Measurements from ENCODE around the gene INPP1. TPM values are rescaled to one million over a fixed set of nuclear protein-coding genes. Genes with fewer than 3 reads are reported as not detected.
A peak's percentile ranks its signal among the peaks of the same experiment; 100 is the strongest.
"Not testable (repeated sequence)": the region's sequence is repeated elsewhere in the genome, so short reads cannot be mapped to it uniquely, and the experiment has no call there.

INPP1 gene
- total and polyA plus RNA-seq, 8 donors: 11.5 to 31.0 (median 15.4) TPM

- peak in 1 of 4 donors; percentile 2 for ATAC-seq
- Histone ChIP-seq H3K27ac (peak overlapping the region; percentile 12 to 77 (median 48)), H3K27me3 (no peaks in the 10 kb centered on the region), H3K36me3 (no peaks in the 10 kb centered on the region), H3K4me1 (peaks cover 0 to 25% (median 12%) of the 10 kb centered on the region in 3 donors), H3K9me3 (no peaks in the 10 kb centered on the region), H3K4me3 (no peak overlapping the region)
- WGBS, 2 donors: 27 to 28% methylated on average over 8 of the region's 8 CpGs
- no peak for TF ChIP-seq CTCF (IDR thresholded peaks at IDR 0.05)
- no peak for DNase-seq
- no peak for FAIRE-seq
- intact Hi-C loops (cut with DNase I): no loop called here
Measured at GRCh38 chr2:190333395-190333794, 10.0 kb upstream of the INPP1 start.

- 23 to 31% methylated on average over 2 of the region's 2 CpGs for WGBS, 2 donors
- TF ChIP-seq CTCF (IDR thresholded peaks at IDR 0.05): no peak
- Histone ChIP-seq H3K36me3 (no peaks in the 10 kb centered on the region), H3K27me3 (no peaks in the 10 kb centered on the region), H3K4me3 (no peak overlapping the region), H3K9me3 (no peaks in the 10 kb centered on the region), H3K27ac (peak overlapping the region; percentile 12 to 77 (median 48)), H3K4me1 (peaks cover 0 to 25% (median 12%) of the 10 kb centered on the region in 3 donors)
- ATAC-seq: peak; percentile 7 to 8 (median 8)
- intact Hi-C loops (cut with DNase I): no loop called here
- DNase-seq: no peak
- no peak for FAIRE-seq
Measured at GRCh38 chr2:190333928-190334327, 9.5 kb upstream of the INPP1 start.

- WGBS, 2 donors: 18 to 24% methylated on average over 8 of the region's 8 CpGs
- H3K4me1 ChIP-seq: peaks cover 0 to 25% (median 13%) of the 10 kb centered on the region in 3 donors
- H3K27me3 ChIP-seq: no peaks in the 10 kb centered on the region
- H3K36me3 ChIP-seq: no peaks in the 10 kb centered on the region
- H3K4me3 ChIP-seq: peak overlapping the region in 2 of 4 donors; percentile 8 to 9
- intact Hi-C loops (cut with DNase I): no loop called here
- ATAC-seq (peak; percentile 95 to 96 (median 96)), DNase-seq (peak in 3 of 6 donors; percentile 50 to 76 (median 61)), FAIRE-seq (peak; percentile 64)
- H3K9me3 ChIP-seq: no peaks in the 10 kb centered on the region
- H3K27ac ChIP-seq: peak overlapping the region; percentile 12 to 77 (median 48)
- TF ChIP-seq CTCF (IDR thresholded peaks at IDR 0.05): no peak
Measured at GRCh38 chr2:190334479-190335224, 8.7 kb upstream of the INPP1 start.

GRCh38 chr2:190335225-190335559 lies 8.2 kb upstream of the INPP1 start:
- DNase-seq (no peak), FAIRE-seq (no peak), ATAC-seq (peak; percentile 58 to 73 (median 68))
- Histone ChIP-seq H3K36me3 (no peaks in the 10 kb centered on the region), H3K4me1 (peaks cover 0 to 30% (median 17%) of the 10 kb centered on the region in 3 donors), H3K9me3 (no peaks in the 10 kb centered on the region), H3K27me3 (no peaks in the 10 kb centered on the region), H3K27ac (peak overlapping the region in 2 of 4 donors; percentile 73 to 77), H3K4me3 (peak overlapping the region in 2 of 4 donors; percentile 8 to 9)
- intact Hi-C loops (cut with DNase I): no loop called here
- TF ChIP-seq CTCF (IDR thresholded peaks at IDR 0.05): no peak

- WGBS, 2 donors: 89 to 94% methylated on average over 4 of the region's 4 CpGs
- peaks cover 0 to 27% (median 17%) of the 10 kb centered on the region in 3 donors for H3K4me1 ChIP-seq
- H3K9me3 ChIP-seq; H3K36me3 ChIP-seq; ATAC-seq; H3K27me3 ChIP-seq; FAIRE-seq; DNase-seq; intact Hi-C loops (cut with DNase I): not testable (repeated sequence)
- H3K4me3 ChIP-seq: peak overlapping the region in 1 of 4 donors; percentile 9
- peak overlapping the region in 2 of 4 donors; percentile 73 to 77 for H3K27ac ChIP-seq
Measured at GRCh38 chr2:190335584-190335983, 7.8 kb upstream of the INPP1 start.
